ENCODE results near the gene SNRNP200. TPM values are rescaled to one million over a fixed set of nuclear protein-coding genes. Genes with fewer than 3 reads are reported as not detected.

The SNRNP200 gene
- total and polyA plus RNA-seq, 2 donors from 2014 or later: 46.7 to 118 TPM

DNA sequence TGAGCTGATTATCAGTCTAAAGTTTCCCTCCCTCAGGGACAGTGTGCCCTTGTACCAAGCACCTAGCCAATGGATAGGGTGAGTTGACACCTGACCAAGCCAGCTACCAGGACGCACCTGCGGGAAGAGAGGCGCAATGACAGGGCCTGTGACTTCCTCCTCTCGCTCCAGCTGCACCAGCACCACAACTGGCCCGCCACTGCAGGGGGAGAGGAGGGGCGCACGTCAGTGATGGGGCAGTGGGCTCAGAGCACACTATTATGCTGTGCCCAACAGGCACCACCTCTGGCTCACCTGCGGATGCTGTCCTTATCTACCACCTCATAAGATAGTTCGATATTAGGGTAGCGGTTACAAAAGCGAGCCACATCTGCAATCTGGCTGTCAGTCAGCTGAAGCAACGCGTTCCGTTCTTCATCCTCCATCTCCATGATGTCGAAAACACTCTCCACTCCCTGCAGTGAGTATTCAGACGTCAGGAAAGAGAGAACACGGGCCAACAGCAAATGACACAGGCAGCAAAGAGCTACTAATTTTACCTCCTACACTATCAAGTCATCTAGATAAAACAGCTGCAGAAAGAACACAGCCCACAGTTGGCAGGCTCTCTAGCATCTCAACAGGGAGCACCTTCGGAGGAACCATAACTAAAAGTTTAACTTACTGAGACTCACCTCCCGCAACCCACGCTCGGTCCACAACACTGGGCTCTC is 28.4 kb downstream of the SNRNP200 start:
- H3K4me3 ChIP-seq (ENCODE audit: low read length in 3 of 3): no peak overlapping the region

DNA sequence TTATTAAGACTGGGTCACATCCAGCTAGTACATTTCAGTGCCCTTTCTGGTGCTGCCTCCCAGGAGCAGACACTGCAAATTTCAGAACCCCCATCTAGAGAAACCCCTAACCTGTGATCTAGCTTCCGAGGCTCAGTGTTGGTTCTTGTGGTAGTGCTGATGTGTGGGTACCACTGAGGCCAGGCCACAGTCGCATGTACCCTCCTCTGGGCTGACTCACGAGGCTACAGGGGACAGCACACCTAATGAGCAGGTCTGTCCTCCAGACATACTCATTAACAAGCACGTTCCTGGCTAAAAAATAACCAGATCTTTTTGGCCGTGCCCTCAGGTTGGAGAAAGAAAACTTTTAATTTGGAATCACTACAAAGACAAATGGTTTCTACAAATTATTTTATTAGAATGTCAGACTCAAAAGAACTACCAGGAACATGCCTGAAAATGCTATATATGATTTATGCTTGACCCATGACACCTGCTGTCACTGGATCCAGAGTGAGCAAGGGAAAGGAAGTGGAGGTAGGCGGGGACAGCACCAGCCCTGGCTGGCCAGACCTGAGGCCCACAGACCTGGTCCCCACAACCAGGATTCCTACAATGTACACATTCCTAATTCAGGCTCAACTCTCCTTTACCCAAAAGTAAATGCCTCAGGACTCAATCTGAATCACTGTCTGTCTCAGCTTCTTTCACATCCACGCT is 30.8 kb downstream of the SNRNP200 start:
- DNase-seq: no peak
- intact Hi-C loops (cut with DNase I): no loop called here

More for the DNA sequence above, 28.4 kb downstream of the SNRNP200 start:
- FAIRE-seq (no peak), DNase-seq (no peak)
- H3K4me1 ChIP-seq (ENCODE audit: control insufficient read depth in 2 of 3, insufficient read depth in 2 of 3, low read depth in 1 of 3, low read length in 3 of 3): peaks cover 0 to 11% (median 9%) of the 10 kb centered on the region in 3 donors
- TF ChIP-seq, protein P1, sequence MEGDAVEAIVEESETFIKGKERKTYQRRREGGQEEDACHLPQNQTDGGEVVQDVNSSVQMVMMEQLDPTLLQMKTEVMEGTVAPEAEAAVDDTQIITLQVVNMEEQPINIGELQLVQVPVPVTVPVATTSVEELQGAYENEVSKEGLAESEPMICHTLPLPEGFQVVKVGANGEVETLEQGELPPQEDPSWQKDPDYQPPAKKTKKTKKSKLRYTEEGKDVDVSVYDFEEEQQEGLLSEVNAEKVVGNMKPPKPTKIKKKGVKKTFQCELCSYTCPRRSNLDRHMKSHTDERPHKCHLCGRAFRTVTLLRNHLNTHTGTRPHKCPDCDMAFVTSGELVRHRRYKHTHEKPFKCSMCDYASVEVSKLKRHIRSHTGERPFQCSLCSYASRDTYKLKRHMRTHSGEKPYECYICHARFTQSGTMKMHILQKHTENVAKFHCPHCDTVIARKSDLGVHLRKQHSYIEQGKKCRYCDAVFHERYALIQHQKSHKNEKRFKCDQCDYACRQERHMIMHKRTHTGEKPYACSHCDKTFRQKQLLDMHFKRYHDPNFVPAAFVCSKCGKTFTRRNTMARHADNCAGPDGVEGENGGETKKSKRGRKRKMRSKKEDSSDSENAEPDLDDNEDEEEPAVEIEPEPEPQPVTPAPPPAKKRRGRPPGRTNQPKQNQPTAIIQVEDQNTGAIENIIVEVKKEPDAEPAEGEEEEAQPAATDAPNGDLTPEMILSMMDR (IDR thresholded peaks at IDR 0.05; ENCODE audit: borderline replicate concordance, extremely low read depth, insufficient read depth): no peak
- intact Hi-C loops (cut with DNase I): no loop called here
- H3K27ac ChIP-seq (ENCODE audit: low read depth in 2 of 2, low read length in 2 of 2): no peak overlapping the region
- no peak overlapping the region for H3K9ac ChIP-seq (ENCODE audit: low read length in 3 of 3)
- no peaks in the 10 kb centered on the region for H3K27me3 ChIP-seq (ENCODE audit: control insufficient read depth, insufficient read depth, low read length)
- H3K9me3 ChIP-seq (ENCODE audit: control insufficient read depth in 2 of 3, insufficient read depth in 1 of 3, low read length in 3 of 3): no peaks in the 10 kb centered on the region
- H3K36me3 ChIP-seq (ENCODE audit: control insufficient read depth in 2 of 3, insufficient read depth in 3 of 3, low read length in 3 of 3): peaks cover 22 to 58% (median 48%) of the 10 kb centered on the region in 3 donors

DNA sequence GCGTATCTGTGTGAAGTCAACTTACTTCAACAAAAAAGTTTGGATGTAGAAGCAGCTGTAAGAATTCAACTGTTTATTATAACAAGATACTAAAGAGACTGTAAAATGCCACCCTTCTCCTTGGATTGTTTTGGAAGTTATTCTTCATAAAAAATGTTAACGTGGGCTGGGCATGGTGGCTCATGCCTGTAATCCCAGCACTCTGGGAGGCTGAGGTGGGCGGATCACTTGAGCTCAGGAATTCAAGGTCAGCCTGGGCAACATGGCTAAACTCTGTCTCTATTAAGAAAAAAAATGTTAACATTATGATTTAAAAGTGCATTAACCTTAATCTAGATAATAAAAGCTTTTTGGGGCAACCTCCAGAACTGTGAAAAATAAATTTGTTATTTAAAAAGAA is 31.6 kb downstream of the SNRNP200 start:
- Histone ChIP-seq H3K27ac (ENCODE audit: low read depth in 2 of 2, low read length in 2 of 2) (no peak overlapping the region), H3K9me3 (ENCODE audit: control insufficient read depth in 2 of 3, insufficient read depth in 1 of 3, low read length in 3 of 3) (no peaks in the 10 kb centered on the region), H3K4me3 (ENCODE audit: low read length in 3 of 3) (no peak overlapping the region), H3K9ac (ENCODE audit: low read length in 3 of 3) (no peak overlapping the region), H3K27me3 (ENCODE audit: control insufficient read depth, insufficient read depth, low read length) (no peaks in the 10 kb centered on the region), H3K4me1 (ENCODE audit: control insufficient read depth in 2 of 3, insufficient read depth in 2 of 3, low read depth in 1 of 3, low read length in 3 of 3) (peaks cover 0 to 11% (median 9%) of the 10 kb centered on the region in 3 donors), H3K36me3 (ENCODE audit: control insufficient read depth in 2 of 3, insufficient read depth in 3 of 3, low read length in 3 of 3) (peaks cover 21 to 60% (median 50%) of the 10 kb centered on the region in 3 donors)
- TF ChIP-seq, protein P1 (IDR thresholded peaks at IDR 0.05; ENCODE audit: borderline replicate concordance, extremely low read depth, insufficient read depth): no peak
- FAIRE-seq (no peak), DNase-seq (no peak)
- intact Hi-C loops (cut with DNase I): no loop called here

More for the DNA sequence above, 30.8 kb downstream of the SNRNP200 start:
- no peak overlapping the region for H3K9ac ChIP-seq (ENCODE audit: low read length in 3 of 3)
- TF ChIP-seq, protein P1 (IDR thresholded peaks at IDR 0.05; ENCODE audit: borderline replicate concordance, extremely low read depth, insufficient read depth): no peak
- H3K4me3 ChIP-seq (ENCODE audit: low read length in 3 of 3): no peak overlapping the region
- no peaks in the 10 kb centered on the region for H3K9me3 ChIP-seq (ENCODE audit: control insufficient read depth in 2 of 3, insufficient read depth in 1 of 3, low read length in 3 of 3)
- H3K27ac ChIP-seq (ENCODE audit: low read depth in 2 of 2, low read length in 2 of 2): no peak overlapping the region
- H3K4me1 ChIP-seq (ENCODE audit: control insufficient read depth in 2 of 3, insufficient read depth in 2 of 3, low read depth in 1 of 3, low read length in 3 of 3): peaks cover 0 to 11% (median 9%) of the 10 kb centered on the region in 3 donors
- H3K27me3 ChIP-seq (ENCODE audit: control insufficient read depth, insufficient read depth, low read length): no peaks in the 10 kb centered on the region
- H3K36me3 ChIP-seq (ENCODE audit: control insufficient read depth in 2 of 3, insufficient read depth in 3 of 3, low read length in 3 of 3): peaks cover 19 to 61% (median 48%) of the 10 kb centered on the region in 3 donors
- no peak for FAIRE-seq

Measured in kidney (tissue), 14 donors.